IMR-90 (cell line): ENCODE data around the gene ZNF667.

Source experiments
- CTCF ChIP-seq: conservative IDR thresholded peaks from 2 replicates; pipeline ENCODE4 v1.5.1; 2012; ENCODE audit warnings: mild to moderate bottlenecking, low read depth, low read length, improper control_type of control experiment
- ELK1 ChIP-seq: fragments of 150-350 bp; IDR thresholded peaks from 2 replicates; pipeline ENCODE4 v1.6.1; 2016; ENCODE audit warnings: low read depth, mild to moderate bottlenecking, low read length, moderate library complexity, borderline replicate concordance
- MAFK ChIP-seq: IDR thresholded peaks from 2 replicates; pipeline ENCODE4 v1.6.1; 2012; ENCODE audit warnings: low read depth, low read length, improper control_type of control experiment
- MXI1 ChIP-seq: IDR thresholded peaks from 2 replicates; pipeline ENCODE4 v1.6.1; 2012; ENCODE audit warnings: low read depth, mild to moderate bottlenecking, low read length, moderate library complexity, borderline replicate concordance
- POLR2A ChIP-seq: IDR thresholded peaks from 2 replicates; pipeline ENCODE4 v1.6.1; 2012; ENCODE audit warnings: mild to moderate bottlenecking, low read depth, low read length
- RFX5 ChIP-seq: IDR thresholded peaks from 2 replicates; pipeline ENCODE4 v1.8.0; 2012; ENCODE audit warnings: low read depth, mild to moderate bottlenecking, low read length, moderate library complexity

- TF ChIP-seq CTCF (no peak), POLR2A (no peak), ELK1 (no peak), RFX5 (no peak), MAFK (no peak), MXI1 (no peak)
These were observed 73.9 kb downstream of the ZNF667 start for GRCh38 chr19:56403261-56403660.
